Measurements from ENCODE around the gene AK3.

DNA sequence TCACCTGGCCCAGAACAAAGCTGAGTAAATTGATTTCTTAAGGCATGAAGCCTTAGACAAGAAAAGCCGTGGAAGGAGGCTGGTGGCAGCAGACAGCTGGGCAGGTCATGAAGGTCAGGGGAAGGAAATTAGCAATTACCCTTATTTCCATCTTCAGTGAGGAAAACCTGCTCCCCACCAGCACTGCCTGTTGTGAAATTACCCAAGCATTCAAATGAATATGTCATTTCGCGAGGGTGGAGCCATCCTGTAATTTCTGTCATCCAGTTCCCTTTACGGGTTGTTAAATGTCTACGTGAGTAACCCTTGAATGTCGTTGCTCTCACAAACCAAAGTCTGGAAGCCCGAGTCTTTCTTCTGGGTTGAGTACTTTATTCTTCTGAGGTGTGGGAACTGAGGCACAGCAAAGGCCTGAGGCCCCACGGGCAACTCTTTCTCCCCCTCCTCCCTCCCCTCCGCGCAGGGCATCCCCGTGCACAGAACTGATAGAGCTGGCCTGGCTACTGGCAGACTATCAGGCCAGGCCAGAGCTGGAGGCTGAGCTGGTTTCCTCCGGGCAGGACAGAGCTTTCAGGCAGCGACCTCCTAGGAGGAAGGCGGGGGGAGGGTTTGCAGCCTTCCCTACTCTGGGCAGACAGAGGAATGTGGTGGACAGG is 22.0 kb upstream of the AK3 start:
- TF ChIP-seq, protein P1, sequence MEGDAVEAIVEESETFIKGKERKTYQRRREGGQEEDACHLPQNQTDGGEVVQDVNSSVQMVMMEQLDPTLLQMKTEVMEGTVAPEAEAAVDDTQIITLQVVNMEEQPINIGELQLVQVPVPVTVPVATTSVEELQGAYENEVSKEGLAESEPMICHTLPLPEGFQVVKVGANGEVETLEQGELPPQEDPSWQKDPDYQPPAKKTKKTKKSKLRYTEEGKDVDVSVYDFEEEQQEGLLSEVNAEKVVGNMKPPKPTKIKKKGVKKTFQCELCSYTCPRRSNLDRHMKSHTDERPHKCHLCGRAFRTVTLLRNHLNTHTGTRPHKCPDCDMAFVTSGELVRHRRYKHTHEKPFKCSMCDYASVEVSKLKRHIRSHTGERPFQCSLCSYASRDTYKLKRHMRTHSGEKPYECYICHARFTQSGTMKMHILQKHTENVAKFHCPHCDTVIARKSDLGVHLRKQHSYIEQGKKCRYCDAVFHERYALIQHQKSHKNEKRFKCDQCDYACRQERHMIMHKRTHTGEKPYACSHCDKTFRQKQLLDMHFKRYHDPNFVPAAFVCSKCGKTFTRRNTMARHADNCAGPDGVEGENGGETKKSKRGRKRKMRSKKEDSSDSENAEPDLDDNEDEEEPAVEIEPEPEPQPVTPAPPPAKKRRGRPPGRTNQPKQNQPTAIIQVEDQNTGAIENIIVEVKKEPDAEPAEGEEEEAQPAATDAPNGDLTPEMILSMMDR (IDR thresholded peaks at IDR 0.05): peak; percentile 24
- TF ChIP-seq POLR2AphosphoS5 (IDR thresholded peaks at IDR 0.05; ENCODE audit: low read depth, low read length): no peak

All from Panc1 (cell line).